Trophoblast cell (in vitro differentiated cells and primary cell): ENCODE data around the gene SLC7A14.
A peak's percentile ranks its signal among the peaks of the same experiment; 100 is the strongest.

ENCODE experiments used
- DNase-seq, 2 donors: peaks; one replicate each; pipeline ENCODE4 v3.0.0-alpha.2; 2016
- H2AFZ ChIP-seq: 2 replicates; pipeline ENCODE4 v1.6.1; 2013; ENCODE audit warnings: low read length, moderate library complexity, mild to moderate bottlenecking; ENCODE audit not compliant: insufficient read depth, poor library complexity
- H2AK5ac ChIP-seq: 2 replicates; pipeline ENCODE4 v1.6.1; 2013; ENCODE audit warnings: mild to moderate bottlenecking, low read length
- H2BK120ac ChIP-seq: 2 replicates; pipeline ENCODE4 v1.6.1; 2013; ENCODE audit warnings: low read length, mild to moderate bottlenecking, moderate library complexity; ENCODE audit not compliant: insufficient read depth, poor library complexity
- H2BK12ac ChIP-seq: 2 replicates; pipeline ENCODE4 v1.6.1; 2013; ENCODE audit warnings: mild to moderate bottlenecking, low read length, moderate library complexity
- H2BK5ac ChIP-seq: 2 replicates; pipeline ENCODE4 v1.6.1; 2013; ENCODE audit warnings: low read length, low read depth, moderate library complexity, mild to moderate bottlenecking; ENCODE audit not compliant: poor library complexity
- H3K14ac ChIP-seq: 2 replicates; pipeline ENCODE4 v1.6.1; 2013; ENCODE audit warnings: mild to moderate bottlenecking, low read length
- H3K18ac ChIP-seq: 2 replicates; pipeline ENCODE4 v1.6.1; 2013; ENCODE audit warnings: mild to moderate bottlenecking, low read length
- H3K23ac ChIP-seq: 2 replicates; pipeline ENCODE4 v1.6.1; 2013; ENCODE audit warnings: low read length
- H3K27ac ChIP-seq: 2 replicates; pipeline ENCODE4 v1.5.1; 2013; ENCODE audit warnings: low read depth, mild to moderate bottlenecking, inconsistent platforms, low read length, moderate library complexity
- H3K27me3 ChIP-seq: 2 replicates; pipeline ENCODE4 v1.6.1; 2013; ENCODE audit warnings: inconsistent platforms, mild to moderate bottlenecking, low read length, moderate library complexity; ENCODE audit not compliant: insufficient read depth
- H3K36me3 ChIP-seq, 2 experiments: 1 replicate in 1 of 2; 2 replicates in 1 of 2; pipeline ENCODE4 v1.6.1; 2013; ENCODE audit warnings: low read length in 2 of 2, mild to moderate bottlenecking in 2 of 2, moderate library complexity in 1 of 2; ENCODE audit not compliant: insufficient read depth in 2 of 2, control insufficient read depth in 1 of 2
- H3K4ac ChIP-seq: 2 replicates; pipeline ENCODE4 v1.6.1; 2013; ENCODE audit warnings: low read depth, mild to moderate bottlenecking, low read length, moderate library complexity
- H3K4me1 ChIP-seq, 2 experiments: 1 replicate in 1 of 2; 2 replicates in 1 of 2; pipeline ENCODE4 v1.6.1; 2013; ENCODE audit warnings: low read length in 2 of 2, mild to moderate bottlenecking in 2 of 2, moderate library complexity in 1 of 2; ENCODE audit not compliant: insufficient read depth in 2 of 2, control insufficient read depth in 1 of 2
- H3K4me2 ChIP-seq: 2 replicates; pipeline ENCODE4 v1.6.1; 2013; ENCODE audit warnings: inconsistent platforms, mild to moderate bottlenecking, low read length, moderate library complexity
- H3K4me3 ChIP-seq: 2 replicates; pipeline ENCODE4 v1.5.1; 2013; ENCODE audit warnings: mild to moderate bottlenecking, low read depth, low read length, inconsistent platforms
- H3K79me1 ChIP-seq: one replicate; pipeline ENCODE4 v1.6.1; 2013; ENCODE audit warnings: low read length
- H3K79me2 ChIP-seq: 2 replicates; pipeline ENCODE4 v1.6.1; 2013; ENCODE audit warnings: low read length, mild to moderate bottlenecking; ENCODE audit not compliant: control insufficient read depth, insufficient read depth, poor library complexity
- H3K9ac ChIP-seq: 2 replicates; pipeline ENCODE4 v1.6.1; 2013; ENCODE audit warnings: mild to moderate bottlenecking, low read length
- H3K9me3 ChIP-seq: 2 replicates; pipeline ENCODE4 v1.6.1; 2013; ENCODE audit warnings: low read depth, mild to moderate bottlenecking, control low read depth, inconsistent platforms, low read length; ENCODE audit not compliant: insufficient read depth
- H4K12ac ChIP-seq: 2 replicates; pipeline ENCODE4 v1.6.1; 2013; ENCODE audit warnings: low read depth, mild to moderate bottlenecking, low read length, moderate library complexity
- H4K8ac ChIP-seq: 2 replicates; pipeline ENCODE4 v1.6.1; 2013; ENCODE audit warnings: low read depth, mild to moderate bottlenecking, low read length, moderate library complexity
- H4K91ac ChIP-seq: one replicate; pipeline ENCODE4 v1.6.1; 2013; ENCODE audit warnings: low read depth, mild to moderate bottlenecking, low read length, moderate library complexity
- WGBS: extraction: QIAGEN DNeasy Blood & Tissue Kit; methylation state at CpG from one replicate; pipeline ENCODE4 v1.1.7; 2013; ENCODE audit warnings: missing lambda C conversion rate; ENCODE audit not compliant: insufficient read length, insufficient coverage; ENCODE audit errors: extremely low coverage; 5-methylcytosine and 5-hydroxymethylcytosine counted together

SLC7A14 gene

GRCh38 chr3:170486398-170486797 lies 99.5 kb downstream of the SLC7A14 start:
- H3K18ac ChIP-seq: no peak overlapping the region
- H2BK120ac ChIP-seq: no peak overlapping the region
- no peak overlapping the region for H2AK5ac ChIP-seq
- no peak overlapping the region for H4K91ac ChIP-seq
- no peak overlapping the region for H3K23ac ChIP-seq
- H3K4me2 ChIP-seq: no peak overlapping the region
- H3K9me3 ChIP-seq: no peaks in the 10 kb centered on the region
- H2BK5ac ChIP-seq: no peak overlapping the region
- no CpG with 5 or more reads among the region's 9 CpGs for WGBS
- H4K8ac ChIP-seq: no peak overlapping the region
- H2BK12ac ChIP-seq: no peak overlapping the region
- no peak overlapping the region for H2AFZ ChIP-seq
- H3K27me3 ChIP-seq: no peaks in the 10 kb centered on the region
- no peaks in the 10 kb centered on the region for H3K79me1 ChIP-seq
- no peaks in the 10 kb centered on the region for H3K36me3 ChIP-seq
- no peak overlapping the region for H3K9ac ChIP-seq
- H3K4me1 ChIP-seq: no peaks in the 10 kb centered on the region
- H3K4ac ChIP-seq: no peak overlapping the region
- no peak overlapping the region for H3K4me3 ChIP-seq
- no peak overlapping the region for H3K14ac ChIP-seq
- H3K79me2 ChIP-seq: no peaks in the 10 kb centered on the region
- no peak overlapping the region for H4K12ac ChIP-seq
- no peak overlapping the region for H3K27ac ChIP-seq
- peak in 1 of 2 donors; percentile 30 for DNase-seq

- Histone ChIP-seq H3K9ac (no peak overlapping the region), H3K9me3 (no peaks in the 10 kb centered on the region), H3K18ac (no peak overlapping the region), H3K14ac (no peak overlapping the region), H3K27me3 (no peaks in the 10 kb centered on the region), H3K27ac (no peak overlapping the region), H2AFZ (no peak overlapping the region), H3K4ac (no peak overlapping the region), H2BK5ac (no peak overlapping the region), H4K91ac (no peak overlapping the region), H4K8ac (no peak overlapping the region), H4K12ac (no peak overlapping the region), H2BK120ac (no peak overlapping the region), H2AK5ac (no peak overlapping the region), H2BK12ac (no peak overlapping the region), H3K4me3 (no peak overlapping the region), H3K4me2 (no peak overlapping the region), H3K79me2 (no peaks in the 10 kb centered on the region), H3K4me1 (no peaks in the 10 kb centered on the region), H3K36me3 (no peaks in the 10 kb centered on the region), H3K79me1 (no peaks in the 10 kb centered on the region), H3K23ac (no peak overlapping the region)
- DNase-seq: no peak
- WGBS: no CpG with 5 or more reads among the region's 4 CpGs
These were observed 100.2 kb downstream of the SLC7A14 start for GRCh38 chr3:170485696-170486095.

GRCh38 chr3:170485294-170485693 lies 100.6 kb downstream of the SLC7A14 start:
- Histone ChIP-seq H3K14ac (no peak overlapping the region), H4K12ac (no peak overlapping the region), H3K27me3 (no peaks in the 10 kb centered on the region), H3K4me2 (no peak overlapping the region), H3K9me3 (no peaks in the 10 kb centered on the region), H3K23ac (no peak overlapping the region), H3K79me1 (no peaks in the 10 kb centered on the region), H2AFZ (no peak overlapping the region), H2BK5ac (no peak overlapping the region), H4K91ac (no peak overlapping the region), H2BK120ac (no peak overlapping the region), H3K18ac (no peak overlapping the region), H3K36me3 (no peaks in the 10 kb centered on the region), H3K4ac (no peak overlapping the region), H3K79me2 (no peaks in the 10 kb centered on the region), H2BK12ac (no peak overlapping the region), H3K27ac (no peak overlapping the region), H3K9ac (no peak overlapping the region), H4K8ac (no peak overlapping the region), H3K4me3 (no peak overlapping the region), H2AK5ac (no peak overlapping the region), H3K4me1 (no peaks in the 10 kb centered on the region)
- DNase-seq: no peak
- WGBS: no CpG with 5 or more reads among the region's 3 CpGs

- H2BK5ac ChIP-seq: no peak overlapping the region
- no peak overlapping the region for H4K8ac ChIP-seq
- no peaks in the 10 kb centered on the region for H3K27me3 ChIP-seq
- no peak overlapping the region for H3K4ac ChIP-seq
- no peaks in the 10 kb centered on the region for H3K79me2 ChIP-seq
- no peaks in the 10 kb centered on the region for H3K79me1 ChIP-seq
- H3K9me3 ChIP-seq: no peaks in the 10 kb centered on the region
- no peak overlapping the region for H3K4me2 ChIP-seq
- H4K12ac ChIP-seq: no peak overlapping the region
- H3K4me1 ChIP-seq: no peaks in the 10 kb centered on the region
- H3K4me3 ChIP-seq: no peak overlapping the region
- H4K91ac ChIP-seq: no peak overlapping the region
- no peak overlapping the region for H2BK12ac ChIP-seq
- H3K14ac ChIP-seq: no peak overlapping the region
- H3K36me3 ChIP-seq: no peaks in the 10 kb centered on the region
- no peak overlapping the region for H2AK5ac ChIP-seq
- H3K9ac ChIP-seq: no peak overlapping the region
- H3K23ac ChIP-seq: no peak overlapping the region
- H3K18ac ChIP-seq: no peak overlapping the region
- H2BK120ac ChIP-seq: no peak overlapping the region
- DNase-seq: no peak
- H2AFZ ChIP-seq: no peak overlapping the region
- no CpG with 5 or more reads among the region's 4 CpGs for WGBS
- no peak overlapping the region for H3K27ac ChIP-seq
These were observed 101.0 kb downstream of the SLC7A14 start for GRCh38 chr3:170484869-170485268.
